HFFc6 (cell line): Measurements from ENCODE around the gene CHURC1. TPM values are rescaled to one million over a fixed set of nuclear protein-coding genes. Genes with fewer than 3 reads are reported as not detected.

ENCODE experiments used
- DNase-seq: peaks from one replicate; pipeline ENCODE4 v3.0.0-alpha.2; 2018
- H3K27ac Mint-ChIP-seq: 2 replicates; pipeline ENCODE4 v1.8.0; 2020; ENCODE audit warnings: mild to moderate bottlenecking, mixed read lengths
- H3K27me3 Mint-ChIP-seq: 2 replicates; pipeline ENCODE4 v1.8.0; 2021; ENCODE audit warnings: mild to moderate bottlenecking, moderate library complexity, mixed read lengths; ENCODE audit not compliant: insufficient read depth
- H3K36me3 Mint-ChIP-seq: 2 replicates; pipeline ENCODE4 v1.8.0; 2021; ENCODE audit warnings: low read depth, mixed read lengths
- H3K4me1 Mint-ChIP-seq: 2 replicates; pipeline ENCODE4 v1.8.0; 2020; ENCODE audit warnings: low read depth, mixed read lengths
- H3K4me3 Mint-ChIP-seq: 2 replicates; pipeline ENCODE4 v1.8.0; 2020; ENCODE audit warnings: mild to moderate bottlenecking, moderate library complexity, mixed read lengths
- H3K9me3 Mint-ChIP-seq: 2 replicates; pipeline ENCODE4 v1.8.0; 2020; ENCODE audit warnings: mild to moderate bottlenecking, mixed read lengths
- CTCF ChIP-seq: fragments of 200-600 bp; sonication (generic); IDR thresholded peaks from 2 replicates; pipeline ENCODE4 v1.5.0; 2021; ENCODE audit warnings: antibody characterized with exemption, mild to moderate bottlenecking
- total RNA-seq, 6 experiments: library from RNA; stranded (reverse); fragmentation: NEBNext Ultra II Directional; extraction: Animal tissue kit (Norgen Biotek cat#: 25700); gene quantifications; 2 replicates in 1 of 6; 3 replicates in 5 of 6; pipeline ENCODE4 v1.2.3, GENCODE V29; 2021

CHURC1 gene
- total RNA-seq, 6 experiments from 2014 or later = 51.9 to 63.3 (median 59.2) TPM

GRCh38 chr14:64885559-64885958 lies 28.7 kb upstream of the CHURC1 start:
- no peak for TF ChIP-seq CTCF
- Mint-ChIP-seq H3K27me3 (peaks cover 44% of the 10 kb centered on the region), H3K36me3 (no peaks in the 10 kb centered on the region)

DNA sequence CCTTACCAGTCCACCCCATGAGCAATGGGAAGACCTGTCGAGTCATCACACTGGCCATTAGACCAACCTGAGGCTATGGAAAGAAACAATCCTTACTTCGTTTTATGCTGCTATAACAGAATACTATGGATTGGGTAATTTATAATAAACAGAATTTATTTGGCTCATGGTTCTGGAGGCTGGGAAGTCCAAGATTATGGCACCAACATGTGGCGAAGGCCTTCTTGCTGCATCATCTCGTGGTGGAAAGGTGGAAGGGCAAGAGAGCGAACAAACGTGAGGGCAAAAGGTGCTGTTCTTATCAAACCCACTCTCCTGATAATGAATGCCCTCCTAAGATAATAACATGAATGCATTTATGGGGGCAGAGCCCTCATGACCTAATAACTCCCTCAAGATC lies 24.9 kb upstream of the CHURC1 start:
- no peak overlapping the region for H3K4me3 Mint-ChIP-seq
- H3K9me3 Mint-ChIP-seq = no peaks in the 10 kb centered on the region
- DNase-seq = peak; percentile 3
- no peak for TF ChIP-seq CTCF
- H3K27me3 Mint-ChIP-seq = peaks cover 20% of the 10 kb centered on the region
- no peaks in the 10 kb centered on the region for H3K4me1 Mint-ChIP-seq
- H3K36me3 Mint-ChIP-seq = no peaks in the 10 kb centered on the region
- H3K27ac Mint-ChIP-seq = no peak overlapping the region

More at GRCh38 chr14:64885559-64885958, 28.7 kb upstream of the CHURC1 start:
- H3K4me3 Mint-ChIP-seq = no peak overlapping the region
- no peaks in the 10 kb centered on the region for H3K4me1 Mint-ChIP-seq
- no peak overlapping the region for H3K27ac Mint-ChIP-seq
- no peaks in the 10 kb centered on the region for H3K9me3 Mint-ChIP-seq
- no peak for DNase-seq

DNA sequence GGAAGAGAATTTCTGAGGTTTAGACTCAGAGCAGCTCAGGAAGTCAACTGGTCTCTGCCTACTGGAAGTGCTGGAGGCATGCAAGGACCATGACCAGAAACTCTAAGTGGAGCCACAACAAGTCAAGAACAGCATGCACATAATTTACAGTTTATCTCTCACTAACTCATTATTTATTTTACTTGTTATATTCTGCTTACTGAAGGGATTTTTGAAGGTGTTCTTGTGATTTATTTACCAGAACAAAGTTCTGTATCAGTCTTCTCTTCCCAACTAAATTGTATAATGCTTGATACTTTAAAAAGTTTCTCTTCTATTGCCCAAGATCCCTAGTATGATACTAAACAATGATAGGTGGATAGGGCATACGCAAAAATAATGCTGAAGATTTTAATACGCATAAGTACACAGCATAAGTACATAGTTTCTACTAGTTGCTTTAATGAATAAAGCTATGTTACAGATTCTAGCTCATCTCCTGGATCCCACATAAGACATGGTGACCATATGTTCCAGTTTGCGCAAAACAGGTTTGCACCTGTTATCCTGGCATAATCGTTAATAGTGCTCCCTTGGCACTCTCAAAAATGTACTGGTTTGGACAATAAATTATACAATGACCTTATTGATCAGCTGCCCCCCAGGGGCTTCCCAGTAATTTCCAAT lies 22.9 kb upstream of the CHURC1 start:
- H3K4me3 Mint-ChIP-seq = no peak overlapping the region
- H3K27ac Mint-ChIP-seq = no peak overlapping the region
- H3K36me3 Mint-ChIP-seq = no peaks in the 10 kb centered on the region
- no peak for TF ChIP-seq CTCF
- DNase-seq = no peak
- peaks cover 7% of the 10 kb centered on the region for H3K27me3 Mint-ChIP-seq
- H3K9me3 Mint-ChIP-seq = no peaks in the 10 kb centered on the region
- H3K4me1 Mint-ChIP-seq = no peaks in the 10 kb centered on the region

- 0 out of 2 replicates have a peak, but pooled peaks cover 4% of the 10 kb centered on the region for H3K4me1 Mint-ChIP-seq
- H3K4me3 Mint-ChIP-seq = no peak overlapping the region
- H3K9me3 Mint-ChIP-seq = no peaks in the 10 kb centered on the region
- H3K27me3 Mint-ChIP-seq = peaks cover 7% of the 10 kb centered on the region
- H3K27ac Mint-ChIP-seq = no peak overlapping the region
- no peaks in the 10 kb centered on the region for H3K36me3 Mint-ChIP-seq
- TF ChIP-seq CTCF = peak; percentile 83
- peak; percentile 69 for DNase-seq
Observed at GRCh38 chr14:64891839-64892375, 22.3 kb upstream of the CHURC1 start.

DNA sequence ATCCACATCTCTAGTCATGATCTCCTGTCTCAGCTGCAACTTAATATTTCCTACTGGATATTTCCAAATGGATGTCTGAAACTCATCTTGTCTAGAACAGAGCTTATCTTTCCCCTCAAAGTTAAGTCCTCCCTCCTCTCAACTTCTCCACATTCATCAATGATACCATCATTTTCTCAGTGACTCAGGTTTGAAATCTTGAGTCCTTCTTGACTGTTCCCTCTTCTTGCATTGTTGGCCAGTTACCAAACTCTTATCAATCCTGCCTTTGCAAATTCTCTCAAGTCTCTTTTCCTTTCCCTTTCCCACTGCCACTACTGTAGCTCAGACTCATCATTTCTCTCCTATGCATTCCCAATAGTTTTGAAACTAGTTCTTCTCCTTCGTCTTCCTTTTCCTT lies 14.3 kb upstream of the CHURC1 start:
- TF ChIP-seq CTCF = no peak
- Mint-ChIP-seq H3K4me1 (peaks cover 12% of the 10 kb centered on the region), H3K36me3 (no peaks in the 10 kb centered on the region), H3K4me3 (no peak overlapping the region), H3K27ac (no peak overlapping the region), H3K27me3 (peaks cover 16% of the 10 kb centered on the region), H3K9me3 (no peaks in the 10 kb centered on the region)
- no peak for DNase-seq
